ENCODE data around the gene NDUFB8.
"Not testable (repeated sequence)": the region's sequence is repeated elsewhere in the genome, so short reads cannot be mapped to it uniquely, and the experiment has no call there.

NDUFB8 gene

DNA sequence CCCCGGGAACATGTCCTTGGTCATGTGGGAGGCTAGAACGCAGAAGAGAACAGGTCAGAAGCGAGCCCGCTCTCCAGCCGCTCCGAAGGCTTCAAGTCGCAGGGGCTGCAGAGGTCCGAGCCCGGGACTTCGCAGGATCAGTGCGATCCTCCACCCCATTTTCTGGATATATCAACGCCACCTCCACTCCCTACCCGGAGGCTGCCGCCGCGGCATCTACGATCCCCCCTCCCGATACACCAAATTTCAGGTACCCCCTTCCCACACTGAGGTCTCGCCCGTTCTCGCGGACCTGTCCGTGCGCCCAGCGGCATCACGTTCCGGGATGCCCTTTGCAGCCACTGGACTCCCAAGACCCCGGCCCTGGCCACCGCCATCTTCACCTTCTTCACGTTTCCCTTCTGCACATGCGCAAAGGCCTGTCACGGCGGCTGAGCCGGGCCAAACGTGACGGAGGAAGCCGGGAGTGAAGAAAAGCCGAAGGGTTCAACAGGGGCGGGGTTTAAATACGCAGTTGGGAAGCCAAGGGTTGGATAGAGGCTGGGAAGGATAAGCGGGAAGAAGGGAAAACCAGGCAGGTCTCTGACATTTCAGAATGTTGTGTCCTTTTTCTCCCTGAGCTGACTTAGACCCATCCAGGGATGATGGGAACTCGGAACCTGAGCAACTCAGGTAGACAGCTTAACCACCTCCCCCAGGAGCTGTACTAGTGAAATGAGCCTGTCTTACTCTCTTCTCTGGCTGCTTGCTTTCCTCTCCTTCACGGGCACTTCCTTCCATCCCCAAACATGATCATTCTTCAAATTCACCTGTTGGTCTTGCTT lies at the start of gene NDUFB8:
Gene NDUFB8, minus strand, starts transcription at position 397 of the 824 bp plus-strand sequence. Its CDS starts 20 bp downstream, at position 377.
- Histone ChIP-seq H3K4me3 (ENCODE audit: low read length) (peak within 1 kb of the TSS; percentile 96), H3K4me1 (ENCODE audit: control insufficient read depth, insufficient read depth, low read length) (peaks cover 5% of the 10 kb centered on the region), H3K27ac (ENCODE audit: low read depth, low read length) (peak within 1 kb of the TSS; percentile 89), H3K27me3 (ENCODE audit: control insufficient read depth, insufficient read depth, low read length) (no peaks in the 10 kb centered on the region), H3K36me3 (ENCODE audit: control insufficient read depth, insufficient read depth, low read length) (peaks cover 12% of the 10 kb centered on the region), H3K9ac (ENCODE audit: low read length) (peak within 1 kb of the TSS; percentile 95)

- H3K4me3 ChIP-seq (ENCODE audit: low read length) = no peak overlapping the region
- H3K9ac ChIP-seq (ENCODE audit: low read length) = no peak overlapping the region
- no peaks in the 10 kb centered on the region for H3K36me3 ChIP-seq (ENCODE audit: control insufficient read depth, insufficient read depth, low read length)
- no peaks in the 10 kb centered on the region for H3K4me1 ChIP-seq (ENCODE audit: control insufficient read depth, insufficient read depth, low read length)
- no peaks in the 10 kb centered on the region for H3K27me3 ChIP-seq (ENCODE audit: control insufficient read depth, insufficient read depth, low read length)
- H3K27ac ChIP-seq (ENCODE audit: low read depth, low read length) = no peak overlapping the region
These were observed 46.6 kb upstream of the NDUFB8 start for GRCh38 chr10:100576282-100576635.

DNA sequence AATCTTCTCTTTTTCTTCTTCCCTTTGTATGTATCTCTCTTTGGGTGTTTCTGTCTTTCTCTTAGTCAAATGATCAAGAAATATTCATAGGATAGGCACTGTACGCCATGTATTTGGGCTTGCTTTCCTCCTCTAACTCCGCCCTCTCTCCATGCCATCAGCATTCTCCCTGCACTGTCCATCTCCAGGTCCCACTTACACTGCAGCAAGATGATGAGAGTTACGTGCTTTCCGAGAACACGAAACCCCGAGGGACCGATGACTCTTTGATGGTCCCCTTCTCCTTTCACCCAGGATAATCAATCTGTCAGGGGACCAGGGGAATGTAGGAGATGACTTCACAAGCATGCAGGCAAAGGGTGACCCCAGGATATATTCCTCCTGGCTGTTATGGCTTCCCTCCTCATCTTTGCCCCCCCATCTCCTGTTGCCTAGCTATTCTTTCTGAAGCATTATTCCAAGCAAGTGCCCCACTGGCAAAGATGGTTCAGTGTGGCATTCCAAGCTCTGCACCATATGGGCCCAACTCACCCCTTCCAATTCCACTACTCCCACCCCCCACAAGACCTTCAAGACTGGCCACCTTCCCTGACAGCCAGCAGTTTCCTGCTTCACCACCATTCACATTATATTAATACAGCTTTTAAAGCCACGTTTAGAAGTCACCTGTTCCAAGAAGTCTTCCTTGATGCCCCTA lies 46.1 kb upstream of the NDUFB8 start:
- no peak overlapping the region for H3K4me3 ChIP-seq (ENCODE audit: low read length)
- H3K27me3 ChIP-seq (ENCODE audit: control insufficient read depth, insufficient read depth, low read length) = peaks cover 5% of the 10 kb centered on the region
- no peaks in the 10 kb centered on the region for H3K36me3 ChIP-seq (ENCODE audit: control insufficient read depth, insufficient read depth, low read length)
- H3K27ac ChIP-seq (ENCODE audit: low read depth, low read length) = no peak overlapping the region
- H3K9ac ChIP-seq (ENCODE audit: low read length) = no peak overlapping the region
- no peaks in the 10 kb centered on the region for H3K4me1 ChIP-seq (ENCODE audit: control insufficient read depth, insufficient read depth, low read length)

- H3K9ac ChIP-seq (ENCODE audit: low read length); H3K27me3 ChIP-seq (ENCODE audit: control insufficient read depth, insufficient read depth, low read length); H3K4me3 ChIP-seq (ENCODE audit: low read length): not testable (repeated sequence)
These were observed 45.5 kb upstream of the NDUFB8 start for GRCh38 chr10:100575146-100575545.

DNA sequence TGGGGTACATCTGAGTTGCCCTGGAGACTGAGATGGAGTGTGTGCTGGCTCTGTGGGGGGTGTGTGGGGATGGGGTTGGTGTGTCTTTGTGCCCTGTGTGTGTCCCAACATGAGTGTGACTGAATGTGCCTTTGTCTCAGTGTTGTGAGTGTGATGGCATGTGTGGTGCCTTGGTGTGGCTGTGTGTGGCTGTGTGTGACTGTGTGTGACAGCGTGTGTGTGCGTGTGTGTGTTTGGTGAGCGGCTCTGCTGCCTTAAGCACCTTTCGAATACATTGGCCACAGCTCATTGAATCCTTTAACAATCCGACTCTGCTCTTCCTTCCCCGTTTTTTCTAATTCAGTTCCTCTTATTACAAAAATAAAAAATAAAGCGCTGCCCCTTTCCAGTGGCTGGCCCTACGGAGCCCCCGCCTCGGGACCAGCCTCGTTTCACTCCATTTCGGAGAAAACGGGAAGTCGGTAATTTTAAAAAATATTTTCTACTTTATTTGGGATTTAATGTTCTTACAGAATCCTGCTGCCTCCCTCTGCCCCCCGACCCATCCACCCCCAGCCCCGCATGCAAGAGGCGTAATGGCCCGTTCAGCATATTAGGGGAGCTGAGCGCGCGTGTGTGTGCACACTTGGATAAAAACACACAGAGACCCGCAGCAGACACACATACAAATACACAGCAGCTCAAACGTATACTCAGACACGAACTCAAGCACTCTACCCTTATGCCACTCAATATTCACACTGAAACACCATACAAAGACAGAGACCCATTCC lies 41.6 kb upstream of the NDUFB8 start:
- Histone ChIP-seq H3K27me3 (ENCODE audit: control insufficient read depth, insufficient read depth, low read length) (peaks cover 20% of the 10 kb centered on the region), H3K9ac (ENCODE audit: low read length) (no peak overlapping the region)

More at GRCh38 chr10:100575146-100575545, 45.5 kb upstream of the NDUFB8 start:
- H3K27ac ChIP-seq (ENCODE audit: low read depth, low read length); H3K36me3 ChIP-seq (ENCODE audit: control insufficient read depth, insufficient read depth, low read length); H3K4me1 ChIP-seq (ENCODE audit: control insufficient read depth, insufficient read depth, low read length): not testable (repeated sequence)

GRCh38 chr10:100570506-100570905 lies 40.8 kb upstream of the NDUFB8 start:
- Histone ChIP-seq H3K36me3 (ENCODE audit: control insufficient read depth, insufficient read depth, low read length) (no peaks in the 10 kb centered on the region), H3K9ac (ENCODE audit: low read length) (no peak overlapping the region), H3K4me1 (ENCODE audit: control insufficient read depth, insufficient read depth, low read length) (no peaks in the 10 kb centered on the region), H3K27ac (ENCODE audit: low read depth, low read length) (no peak overlapping the region), H3K4me3 (ENCODE audit: low read length) (no peak overlapping the region), H3K27me3 (ENCODE audit: control insufficient read depth, insufficient read depth, low read length) (peaks cover 26% of the 10 kb centered on the region)

More for the DNA sequence above, 41.6 kb upstream of the NDUFB8 start:
- H3K4me3 ChIP-seq (ENCODE audit: low read length) = no peak overlapping the region
- no peaks in the 10 kb centered on the region for H3K36me3 ChIP-seq (ENCODE audit: control insufficient read depth, insufficient read depth, low read length)
- no peaks in the 10 kb centered on the region for H3K4me1 ChIP-seq (ENCODE audit: control insufficient read depth, insufficient read depth, low read length)
- H3K27ac ChIP-seq (ENCODE audit: low read depth, low read length) = no peak overlapping the region

- Histone ChIP-seq H3K4me1 (ENCODE audit: control insufficient read depth, insufficient read depth, low read length) (no peaks in the 10 kb centered on the region), H3K27ac (ENCODE audit: low read depth, low read length) (no peak overlapping the region), H3K36me3 (ENCODE audit: control insufficient read depth, insufficient read depth, low read length) (no peaks in the 10 kb centered on the region), H3K27me3 (ENCODE audit: control insufficient read depth, insufficient read depth, low read length) (peaks cover 32% of the 10 kb centered on the region), H3K9ac (ENCODE audit: low read length) (no peak overlapping the region), H3K4me3 (ENCODE audit: low read length) (no peak overlapping the region)
These were observed 40.2 kb upstream of the NDUFB8 start for GRCh38 chr10:100569687-100570481.

DNA sequence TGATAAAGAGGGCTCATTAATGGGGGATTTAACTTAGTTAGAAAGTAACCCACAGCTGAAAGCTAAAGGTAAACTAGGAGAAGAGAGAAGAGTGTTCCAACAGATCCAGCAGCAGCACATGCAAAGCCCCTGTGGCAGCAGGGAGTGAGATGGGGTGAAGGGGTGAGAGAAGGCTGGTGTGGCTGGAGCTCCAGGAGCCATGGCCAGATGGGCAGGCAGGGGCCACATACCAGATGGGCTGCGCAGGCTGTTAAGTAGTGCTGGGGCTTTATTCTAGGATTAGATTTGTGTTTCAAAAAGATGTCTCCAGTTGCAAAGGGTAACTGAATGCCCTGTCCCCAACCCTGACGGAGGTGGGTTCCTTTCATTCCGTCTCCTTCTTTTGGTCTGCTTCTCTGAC lies 39.2 kb upstream of the NDUFB8 start:
- no peak overlapping the region for H3K27ac ChIP-seq (ENCODE audit: low read depth, low read length)
- H3K4me1 ChIP-seq (ENCODE audit: control insufficient read depth, insufficient read depth, low read length) = no peaks in the 10 kb centered on the region
- H3K4me3 ChIP-seq (ENCODE audit: low read length) = no peak overlapping the region
- no peaks in the 10 kb centered on the region for H3K36me3 ChIP-seq (ENCODE audit: control insufficient read depth, insufficient read depth, low read length)
- no peak overlapping the region for H3K9ac ChIP-seq (ENCODE audit: low read length)
- peaks cover 32% of the 10 kb centered on the region for H3K27me3 ChIP-seq (ENCODE audit: control insufficient read depth, insufficient read depth, low read length)

GRCh38 chr10:100567826-100568225 lies 38.2 kb upstream of the NDUFB8 start:
- no peak overlapping the region for H3K9ac ChIP-seq (ENCODE audit: low read length)
- no peaks in the 10 kb centered on the region for H3K36me3 ChIP-seq (ENCODE audit: control insufficient read depth, insufficient read depth, low read length)
- H3K4me1 ChIP-seq (ENCODE audit: control insufficient read depth, insufficient read depth, low read length) = no peaks in the 10 kb centered on the region
- H3K27me3 ChIP-seq (ENCODE audit: control insufficient read depth, insufficient read depth, low read length) = peaks cover 35% of the 10 kb centered on the region
- no peak overlapping the region for H3K4me3 ChIP-seq (ENCODE audit: low read length)
- no peak overlapping the region for H3K27ac ChIP-seq (ENCODE audit: low read depth, low read length)

DNA sequence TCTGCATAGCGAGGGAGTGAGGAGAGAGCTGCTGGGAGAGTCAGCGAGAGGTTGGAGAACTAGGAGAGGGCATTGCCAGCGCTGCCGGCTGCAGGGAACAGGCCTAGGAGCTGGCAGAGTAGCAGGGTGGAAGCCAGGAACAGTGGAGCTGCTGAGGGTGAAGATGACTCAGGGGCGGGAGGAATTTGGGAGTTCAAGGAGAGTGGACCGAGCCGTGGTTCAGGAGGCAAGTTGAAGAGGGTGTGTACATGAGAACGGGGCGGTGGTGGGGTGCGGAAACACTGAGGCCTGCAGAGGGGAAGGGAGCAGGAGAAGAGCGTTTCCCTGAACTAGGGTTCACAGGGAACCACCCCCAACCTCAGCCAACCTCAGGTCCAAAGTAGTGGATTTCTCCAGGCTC lies 37.6 kb upstream of the NDUFB8 start:
- H3K9ac ChIP-seq (ENCODE audit: low read length) = no peak overlapping the region
- no peak overlapping the region for H3K27ac ChIP-seq (ENCODE audit: low read depth, low read length)
- no peaks in the 10 kb centered on the region for H3K36me3 ChIP-seq (ENCODE audit: control insufficient read depth, insufficient read depth, low read length)
- H3K4me1 ChIP-seq (ENCODE audit: control insufficient read depth, insufficient read depth, low read length) = no peaks in the 10 kb centered on the region
- peaks cover 38% of the 10 kb centered on the region for H3K27me3 ChIP-seq (ENCODE audit: control insufficient read depth, insufficient read depth, low read length)
- no peak overlapping the region for H3K4me3 ChIP-seq (ENCODE audit: low read length)

- Histone ChIP-seq H3K36me3 (ENCODE audit: control insufficient read depth, insufficient read depth, low read length) (no peaks in the 10 kb centered on the region), H3K4me3 (ENCODE audit: low read length) (no peak overlapping the region), H3K27ac (ENCODE audit: low read depth, low read length) (no peak overlapping the region), H3K4me1 (ENCODE audit: control insufficient read depth, insufficient read depth, low read length) (no peaks in the 10 kb centered on the region), H3K9ac (ENCODE audit: low read length) (no peak overlapping the region), H3K27me3 (ENCODE audit: control insufficient read depth, insufficient read depth, low read length) (peaks cover 38% of the 10 kb centered on the region)
These were observed 36.9 kb upstream of the NDUFB8 start for GRCh38 chr10:100566561-100566960.
